GM10266 (cell line): ENCODE results near the gene KRT80.

Experiments
- DNase-seq: peaks from one replicate; pipeline ENCODE4 v3.0.0; 2012; ENCODE audit errors: extremely low spot score
- TF ChIP-seq, protein P1 (sequence below): IDR thresholded peaks from 2 replicates; pipeline ENCODE4 v1.5.1; 2012; ENCODE audit warnings: mild to moderate bottlenecking, low read depth; ENCODE audit not compliant: control insufficient read depth, insufficient read depth; ENCODE audit errors: missing control alignments

The KRT80 gene

GRCh38 chr12:52147367-52147963 is 44.3 kb downstream of the KRT80 start:
- TF ChIP-seq, protein P1, sequence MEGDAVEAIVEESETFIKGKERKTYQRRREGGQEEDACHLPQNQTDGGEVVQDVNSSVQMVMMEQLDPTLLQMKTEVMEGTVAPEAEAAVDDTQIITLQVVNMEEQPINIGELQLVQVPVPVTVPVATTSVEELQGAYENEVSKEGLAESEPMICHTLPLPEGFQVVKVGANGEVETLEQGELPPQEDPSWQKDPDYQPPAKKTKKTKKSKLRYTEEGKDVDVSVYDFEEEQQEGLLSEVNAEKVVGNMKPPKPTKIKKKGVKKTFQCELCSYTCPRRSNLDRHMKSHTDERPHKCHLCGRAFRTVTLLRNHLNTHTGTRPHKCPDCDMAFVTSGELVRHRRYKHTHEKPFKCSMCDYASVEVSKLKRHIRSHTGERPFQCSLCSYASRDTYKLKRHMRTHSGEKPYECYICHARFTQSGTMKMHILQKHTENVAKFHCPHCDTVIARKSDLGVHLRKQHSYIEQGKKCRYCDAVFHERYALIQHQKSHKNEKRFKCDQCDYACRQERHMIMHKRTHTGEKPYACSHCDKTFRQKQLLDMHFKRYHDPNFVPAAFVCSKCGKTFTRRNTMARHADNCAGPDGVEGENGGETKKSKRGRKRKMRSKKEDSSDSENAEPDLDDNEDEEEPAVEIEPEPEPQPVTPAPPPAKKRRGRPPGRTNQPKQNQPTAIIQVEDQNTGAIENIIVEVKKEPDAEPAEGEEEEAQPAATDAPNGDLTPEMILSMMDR: no peak
- DNase-seq: no peak

DNA sequence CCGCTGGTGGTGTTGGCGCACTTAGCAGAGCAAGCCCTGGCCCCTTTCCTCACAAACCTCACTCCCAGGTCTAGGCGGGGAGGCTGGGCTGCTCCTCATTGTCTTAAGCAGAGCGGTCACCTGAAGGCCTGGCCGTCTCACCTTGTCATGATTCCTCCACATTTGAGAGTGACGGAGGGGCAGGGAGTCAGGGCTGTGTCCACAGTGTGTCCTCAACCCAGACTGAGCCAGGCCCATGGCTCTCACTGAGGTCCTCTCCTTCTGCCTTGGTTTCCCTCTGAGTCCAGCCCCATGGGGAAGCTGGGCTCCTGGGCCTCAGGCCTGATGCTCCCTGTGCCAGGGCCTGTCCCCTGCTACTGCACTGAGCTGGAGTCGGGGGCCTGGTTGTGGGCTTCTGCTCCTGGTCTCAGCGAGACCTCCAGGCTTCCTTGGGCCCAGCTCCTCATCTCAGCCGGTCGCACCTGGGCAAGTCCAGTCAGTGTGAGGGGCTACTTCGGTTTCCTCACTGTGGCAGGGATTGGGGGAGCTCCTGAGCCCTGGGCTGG is 44.9 kb downstream of the KRT80 start:
- TF ChIP-seq, protein P1: no peak
- no peak for DNase-seq

GRCh38 chr12:52146089-52146821 is 45.6 kb downstream of the KRT80 start:
- TF ChIP-seq, protein P1: no peak
- no peak for DNase-seq

GRCh38 chr12:52145228-52146088 is 46.4 kb downstream of the KRT80 start:
- no peak for DNase-seq
- TF ChIP-seq, protein P1: no peak

- TF ChIP-seq, protein P1: no peak
- DNase-seq: no peak
These were observed 47.1 kb downstream of the KRT80 start for GRCh38 chr12:52144512-52145227.

- TF ChIP-seq, protein P1: no peak
- no peak for DNase-seq
These were observed 49.4 kb downstream of the KRT80 start for GRCh38 chr12:52142431-52142830.
